Measurements from ENCODE around the gene PAM16. TPM values are rescaled to one million over a fixed set of nuclear protein-coding genes. Genes with fewer than 3 reads are reported as not detected.

The PAM16 gene
- total RNA-seq, 1 donor, result 17.4 TPM

- TF ChIP-seq CTCF (IDR thresholded peaks at IDR 0.05; ENCODE audit: extremely low read depth, low read depth, low read length), result no peak
- H3K36me3 ChIP-seq (ENCODE audit: insufficient read depth, low read length), result no peaks in the 10 kb centered on the region
- no peaks in the 10 kb centered on the region for H3K27me3 ChIP-seq (ENCODE audit: insufficient read depth, low read length)
- DNase-seq (ENCODE audit: insufficient read length, low spot score, missing footprints), result peak; percentile 76
- H3K4me1 ChIP-seq (ENCODE audit: insufficient read depth, low read length), result peaks cover 40% of the 10 kb centered on the region
- H3K27ac ChIP-seq (ENCODE audit: low read depth, low read length), result no peak overlapping the region
- no peak overlapping the region for H3K4me3 ChIP-seq (ENCODE audit: insufficient read depth, low read length)
- H4K20me1 ChIP-seq (ENCODE audit: insufficient read depth, low read length), result peaks cover 75% of the 10 kb centered on the region
- H3K9me3 ChIP-seq (ENCODE audit: low read depth, low read length), result no peaks in the 10 kb centered on the region
- H2AFZ ChIP-seq (ENCODE audit: low read length), result no peak overlapping the region
- H3K4me2 ChIP-seq (ENCODE audit: insufficient read depth, low read length), result peak overlapping the region; percentile 33
- peaks cover 94% of the 10 kb centered on the region for H3K79me2 ChIP-seq (ENCODE audit: insufficient read depth, low read length)
Measured at GRCh38 chr16:4324492-4325252, 26.4 kb downstream of the PAM16 start.

GRCh38 chr16:4323845-4324488, 27.2 kb downstream of the PAM16 start:
- Histone ChIP-seq H3K4me3 (ENCODE audit: insufficient read depth, low read length) (no peak overlapping the region), H3K36me3 (ENCODE audit: insufficient read depth, low read length) (no peaks in the 10 kb centered on the region), H3K79me2 (ENCODE audit: insufficient read depth, low read length) (peaks cover 94% of the 10 kb centered on the region), H3K27ac (ENCODE audit: low read depth, low read length) (peak overlapping the region; percentile 5), H3K9me3 (ENCODE audit: low read depth, low read length) (no peaks in the 10 kb centered on the region), H4K20me1 (ENCODE audit: insufficient read depth, low read length) (peaks cover 75% of the 10 kb centered on the region), H2AFZ (ENCODE audit: low read length) (no peak overlapping the region), H3K27me3 (ENCODE audit: insufficient read depth, low read length) (no peaks in the 10 kb centered on the region), H3K4me1 (ENCODE audit: insufficient read depth, low read length) (peaks cover 44% of the 10 kb centered on the region), H3K4me2 (ENCODE audit: insufficient read depth, low read length) (peak overlapping the region; percentile 33)
- peak; percentile 100 for DNase-seq (ENCODE audit: insufficient read length, low spot score, missing footprints)
- no peak for TF ChIP-seq CTCF (IDR thresholded peaks at IDR 0.05; ENCODE audit: extremely low read depth, low read depth, low read length)

- Histone ChIP-seq H3K4me2 (ENCODE audit: insufficient read depth, low read length) (peak overlapping the region; percentile 33), H3K79me2 (ENCODE audit: insufficient read depth, low read length) (peaks cover 94% of the 10 kb centered on the region), H3K36me3 (ENCODE audit: insufficient read depth, low read length) (no peaks in the 10 kb centered on the region), H3K27me3 (ENCODE audit: insufficient read depth, low read length) (no peaks in the 10 kb centered on the region), H2AFZ (ENCODE audit: low read length) (no peak overlapping the region), H3K27ac (ENCODE audit: low read depth, low read length) (no peak overlapping the region), H3K4me1 (ENCODE audit: insufficient read depth, low read length) (peaks cover 43% of the 10 kb centered on the region), H4K20me1 (ENCODE audit: insufficient read depth, low read length) (peaks cover 75% of the 10 kb centered on the region), H3K4me3 (ENCODE audit: insufficient read depth, low read length) (no peak overlapping the region), H3K9me3 (ENCODE audit: low read depth, low read length) (no peaks in the 10 kb centered on the region)
- no peak for TF ChIP-seq CTCF (IDR thresholded peaks at IDR 0.05; ENCODE audit: extremely low read depth, low read depth, low read length)
- peak; percentile 89 for DNase-seq (ENCODE audit: insufficient read length, low spot score, missing footprints)
Measured at GRCh38 chr16:4323071-4323844, 27.9 kb downstream of the PAM16 start.

Data from osteoblast (primary cell).